SU-DHL-6 (cell line): ENCODE results near the gene SIL1.

Source experiments
- EZH2phosphoT487 ChIP-seq: fragments of 200-600 bp; sonication (generic), shearing (Covaris generic); conservative IDR thresholded peaks from 2 replicates; pipeline ENCODE4 v1.6.1; 2018; ENCODE audit warnings: mild to moderate bottlenecking, antibody characterized with exemption, low read length, moderate library complexity, mixed read lengths
- TF ChIP-seq, protein P1 (sequence below): fragments of 200-600 bp; sonication (generic); IDR thresholded peaks from one replicate; pipeline ENCODE4 v1.5.1; 2017; ENCODE audit warnings: antibody characterized with exemption, mild to moderate bottlenecking, low read length, moderate library complexity; ENCODE audit not compliant: insufficient read depth, poor library complexity, severe bottlenecking

DNA sequence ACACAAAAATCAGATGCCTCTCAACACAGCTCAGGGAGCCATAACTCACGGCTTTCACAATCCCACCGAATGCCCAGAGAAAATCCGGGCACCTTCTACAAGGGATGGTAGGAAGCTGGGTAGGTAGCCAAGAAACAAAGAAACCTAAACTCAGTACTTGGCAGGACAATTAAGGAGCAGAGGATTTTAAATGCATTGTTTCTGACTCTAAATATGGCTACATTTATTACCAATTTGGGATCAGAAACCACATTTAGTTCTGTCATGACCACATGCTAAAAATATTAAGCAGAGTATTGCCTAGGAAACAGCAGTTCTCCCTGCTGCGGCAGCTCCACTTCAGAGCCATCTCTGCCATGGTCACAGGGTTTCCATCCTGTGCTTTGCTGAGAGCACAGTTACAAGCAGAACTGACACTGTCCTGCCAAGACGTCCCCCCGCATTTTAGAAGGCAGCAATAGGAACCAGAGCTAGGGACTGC, 57.5 kb downstream of the SIL1 start:
- TF ChIP-seq, protein P1, sequence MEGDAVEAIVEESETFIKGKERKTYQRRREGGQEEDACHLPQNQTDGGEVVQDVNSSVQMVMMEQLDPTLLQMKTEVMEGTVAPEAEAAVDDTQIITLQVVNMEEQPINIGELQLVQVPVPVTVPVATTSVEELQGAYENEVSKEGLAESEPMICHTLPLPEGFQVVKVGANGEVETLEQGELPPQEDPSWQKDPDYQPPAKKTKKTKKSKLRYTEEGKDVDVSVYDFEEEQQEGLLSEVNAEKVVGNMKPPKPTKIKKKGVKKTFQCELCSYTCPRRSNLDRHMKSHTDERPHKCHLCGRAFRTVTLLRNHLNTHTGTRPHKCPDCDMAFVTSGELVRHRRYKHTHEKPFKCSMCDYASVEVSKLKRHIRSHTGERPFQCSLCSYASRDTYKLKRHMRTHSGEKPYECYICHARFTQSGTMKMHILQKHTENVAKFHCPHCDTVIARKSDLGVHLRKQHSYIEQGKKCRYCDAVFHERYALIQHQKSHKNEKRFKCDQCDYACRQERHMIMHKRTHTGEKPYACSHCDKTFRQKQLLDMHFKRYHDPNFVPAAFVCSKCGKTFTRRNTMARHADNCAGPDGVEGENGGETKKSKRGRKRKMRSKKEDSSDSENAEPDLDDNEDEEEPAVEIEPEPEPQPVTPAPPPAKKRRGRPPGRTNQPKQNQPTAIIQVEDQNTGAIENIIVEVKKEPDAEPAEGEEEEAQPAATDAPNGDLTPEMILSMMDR = no peak
- no peak for TF ChIP-seq EZH2phosphoT487
